Activated effector memory CD4-positive, alpha-beta T cell treated with anti-CD3 and anti-CD28 coated beads, Interleukin-2, amount 50 U/mL, for 16 hours (primary cell): ENCODE data around the gene AQP1.

Experiments used
- DNase-seq: peaks from one replicate; pipeline ENCODE4 v3.0.0-alpha.2; 2020

Gene AQP1

GRCh38 chr7:30886608-30887011 lies 25.0 kb upstream of the AQP1 start:
- DNase-seq, result no peak

GRCh38 chr7:30887464-30887872 lies 24.2 kb upstream of the AQP1 start:
- DNase-seq, result no peak

- no peak for DNase-seq
These were observed 22.9 kb upstream of the AQP1 start for GRCh38 chr7:30888747-30889146.

GRCh38 chr7:30890226-30890625 lies 21.4 kb upstream of the AQP1 start:
- no peak for DNase-seq

- DNase-seq, result no peak
These were observed 18.3 kb upstream of the AQP1 start for GRCh38 chr7:30893357-30893756.

- no peak for DNase-seq
These were observed 17.6 kb upstream of the AQP1 start for GRCh38 chr7:30894009-30894408.

GRCh38 chr7:30894866-30895605 lies 16.6 kb upstream of the AQP1 start:
- DNase-seq, result no peak

GRCh38 chr7:30896036-30896435 lies 15.6 kb upstream of the AQP1 start:
- no peak for DNase-seq

GRCh38 chr7:30896783-30897637 lies 14.6 kb upstream of the AQP1 start:
- DNase-seq, result no peak

- no peak for DNase-seq
These were observed 13.9 kb upstream of the AQP1 start for GRCh38 chr7:30897770-30898169.

GRCh38 chr7:30898411-30898810 lies 13.2 kb upstream of the AQP1 start:
- DNase-seq, result no peak

GRCh38 chr7:30899066-30899465 lies 12.6 kb upstream of the AQP1 start:
- no peak for DNase-seq

- DNase-seq, result no peak
These were observed 12.0 kb upstream of the AQP1 start for GRCh38 chr7:30899630-30900029.

GRCh38 chr7:30900053-30900452 lies 11.6 kb upstream of the AQP1 start:
- DNase-seq, result no peak

GRCh38 chr7:30900803-30901362 lies 10.8 kb upstream of the AQP1 start:
- DNase-seq, result no peak

- DNase-seq, result no peak
These were observed 9.8 kb upstream of the AQP1 start for GRCh38 chr7:30901856-30902255.

GRCh38 chr7:30902466-30902865 lies 9.2 kb upstream of the AQP1 start:
- no peak for DNase-seq

GRCh38 chr7:30903146-30903545 lies 8.5 kb upstream of the AQP1 start:
- no peak for DNase-seq

- no peak for DNase-seq
These were observed 7.1 kb upstream of the AQP1 start for GRCh38 chr7:30904561-30904960.

- no peak for DNase-seq
These were observed 6.3 kb upstream of the AQP1 start for GRCh38 chr7:30905078-30906012.

- no peak for DNase-seq
These were observed 5.6 kb upstream of the AQP1 start for GRCh38 chr7:30906014-30906413.

- no peak for DNase-seq
These were observed 5.0 kb upstream of the AQP1 start for GRCh38 chr7:30906515-30907240.
